Measurements from ENCODE around the gene SPOCD1. TPM values are rescaled to one million over a fixed set of nuclear protein-coding genes. Genes with fewer than 3 reads are reported as not detected.

Gene SPOCD1
- polyA plus RNA-seq (2012; rRNA removed) = 10.7 and 12.5 TPM in 2 replicates
- 3.8 and 5.7 TPM in 2 replicates for polyA plus RNA-seq (2012; cell fraction: cytosol; rRNA removed)
- polyA plus RNA-seq (2012; cell fraction: nucleus; rRNA removed) = 42.6 and 46.9 TPM in 2 replicates

GRCh38 chr1:31815752-31816500 is at the start of gene SPOCD1:
TSS of gene SPOCD1 (minus strand) at chr1:31816022. CDS start at chr1:31815333, 689 bp downstream.
- Histone ChIP-seq H3F3A (replicated peaks; ENCODE audit: insufficient read depth) (no peaks in the 10 kb centered on the region), H3K79me2 (ENCODE audit: insufficient read depth) (no peaks in the 10 kb centered on the region), H3K4me1 (ENCODE audit: control insufficient read depth in 1 of 2, insufficient read depth in 2 of 2, low read depth in 1 of 2, low read length in 1 of 2) (peaks cover 0 to 32% of the 10 kb centered on the region in 2 experiments; a peak in 1 of 4 replicates), H3K27me3 (ENCODE audit: insufficient read depth) (no peaks in the 10 kb centered on the region), H4K20me1 (ENCODE audit: insufficient read depth) (no peaks in the 10 kb centered on the region), H3K9ac (no peak within 1 kb of the TSS), H3K9me2 (no peaks in the 10 kb centered on the region), H3K36me3 (replicated peaks in 1 of 2; ENCODE audit: control insufficient read depth in 1 of 2, insufficient read depth in 2 of 2, low read length in 1 of 2) (no peaks in the 10 kb centered on the region), H2AFZ (ENCODE audit: low read depth) (no peak within 1 kb of the TSS), H3K27ac (ENCODE audit: low read depth in 2 of 2, low read length in 1 of 2) (peak within 1 kb of the TSS in 1 of 2 experiments; percentile 73; a peak in 1 of 4 replicates), H3K4me2 (no peak within 1 kb of the TSS), H3K4me3 (ENCODE audit: low read depth in 2 of 2, low read length in 1 of 2) (peak within 1 kb of the TSS in 1 of 2 experiments; percentile 47; a peak in 1 of 4 replicates), H3K9me3 (no peaks in the 10 kb centered on the region)
- TF ChIP-seq USF1 (IDR thresholded peaks at IDR 0.05; ENCODE audit: borderline replicate concordance, low read depth) (peak; percentile 82), MAX (IDR thresholded peaks at IDR 0.05; ENCODE audit: low read depth) (no peak), SMC3 (IDR thresholded peaks at IDR 0.05; ENCODE audit: low read depth, low read length) (0 out of 2 replicates have a peak, but pooled peaks have one; percentile 22), REST (IDR thresholded peaks at IDR 0.05; ENCODE audit: low read depth, low read length) (0 out of 2 replicates have a peak, but pooled peaks have one; percentile 15), CHD2 (IDR thresholded peaks at IDR 0.05; ENCODE audit: low read length, partially characterized antibody) (no peak), EP300 (IDR thresholded peaks at IDR 0.05; ENCODE audit: borderline replicate concordance in 1 of 2, low read depth in 1 of 2, low read length in 1 of 2) (no peak), RAD21 (IDR thresholded peaks at IDR 0.05; ENCODE audit: low read length) (peak; percentile 46), POLR2AphosphoS5 (IDR thresholded peaks at IDR 0.05; ENCODE audit: low read depth, low read length) (no peak), SIN3A (IDR thresholded peaks at IDR 0.05; ENCODE audit: borderline replicate concordance, low read depth, low read length) (no peak), RCOR1 (IDR thresholded peaks at IDR 0.05; ENCODE audit: low read length) (no peak), MXI1 (IDR thresholded peaks at IDR 0.05; ENCODE audit: low read depth, low read length) (no peak), ELF1 (IDR thresholded peaks at IDR 0.05) (no peak), CTCF (IDR thresholded peaks at IDR 0.05) (peak; percentile 54)
- TF ChIP-seq, protein P1, sequence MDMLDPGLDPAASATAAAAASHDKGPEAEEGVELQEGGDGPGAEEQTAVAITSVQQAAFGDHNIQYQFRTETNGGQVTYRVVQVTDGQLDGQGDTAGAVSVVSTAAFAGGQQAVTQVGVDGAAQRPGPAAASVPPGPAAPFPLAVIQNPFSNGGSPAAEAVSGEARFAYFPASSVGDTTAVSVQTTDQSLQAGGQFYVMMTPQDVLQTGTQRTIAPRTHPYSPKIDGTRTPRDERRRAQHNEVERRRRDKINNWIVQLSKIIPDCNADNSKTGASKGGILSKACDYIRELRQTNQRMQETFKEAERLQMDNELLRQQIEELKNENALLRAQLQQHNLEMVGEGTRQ (IDR thresholded peaks at IDR 0.05; ENCODE audit: borderline replicate concordance, low read depth, low read length) = no peak
- TF ChIP-seq, protein P2, sequence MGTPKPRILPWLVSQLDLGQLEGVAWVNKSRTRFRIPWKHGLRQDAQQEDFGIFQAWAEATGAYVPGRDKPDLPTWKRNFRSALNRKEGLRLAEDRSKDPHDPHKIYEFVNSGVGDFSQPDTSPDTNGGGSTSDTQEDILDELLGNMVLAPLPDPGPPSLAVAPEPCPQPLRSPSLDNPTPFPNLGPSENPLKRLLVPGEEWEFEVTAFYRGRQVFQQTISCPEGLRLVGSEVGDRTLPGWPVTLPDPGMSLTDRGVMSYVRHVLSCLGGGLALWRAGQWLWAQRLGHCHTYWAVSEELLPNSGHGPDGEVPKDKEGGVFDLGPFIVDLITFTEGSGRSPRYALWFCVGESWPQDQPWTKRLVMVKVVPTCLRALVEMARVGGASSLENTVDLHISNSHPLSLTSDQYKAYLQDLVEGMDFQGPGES (IDR thresholded peaks at IDR 0.05; ENCODE audit: low read depth, low read length) = no peak
- TF ChIP-seq, protein P3, sequence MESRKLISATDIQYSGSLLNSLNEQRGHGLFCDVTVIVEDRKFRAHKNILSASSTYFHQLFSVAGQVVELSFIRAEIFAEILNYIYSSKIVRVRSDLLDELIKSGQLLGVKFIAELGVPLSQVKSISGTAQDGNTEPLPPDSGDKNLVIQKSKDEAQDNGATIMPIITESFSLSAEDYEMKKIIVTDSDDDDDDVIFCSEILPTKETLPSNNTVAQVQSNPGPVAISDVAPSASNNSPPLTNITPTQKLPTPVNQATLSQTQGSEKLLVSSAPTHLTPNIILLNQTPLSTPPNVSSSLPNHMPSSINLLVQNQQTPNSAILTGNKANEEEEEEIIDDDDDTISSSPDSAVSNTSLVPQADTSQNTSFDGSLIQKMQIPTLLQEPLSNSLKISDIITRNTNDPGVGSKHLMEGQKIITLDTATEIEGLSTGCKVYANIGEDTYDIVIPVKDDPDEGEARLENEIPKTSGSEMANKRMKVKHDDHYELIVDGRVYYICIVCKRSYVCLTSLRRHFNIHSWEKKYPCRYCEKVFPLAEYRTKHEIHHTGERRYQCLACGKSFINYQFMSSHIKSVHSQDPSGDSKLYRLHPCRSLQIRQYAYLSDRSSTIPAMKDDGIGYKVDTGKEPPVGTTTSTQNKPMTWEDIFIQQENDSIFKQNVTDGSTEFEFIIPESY (IDR thresholded peaks at IDR 0.05; ENCODE audit: borderline replicate concordance, low read depth) = no peak
- 83% methylated on average over 16 of the region's 23 CpGs for WGBS (ENCODE audit: low lambda C conversion rate)
- ChIA-PET CTCF (interaction anchor here (0.5 to 6.8 kb wide), 5 partner anchors 8 to 149 kb away, joined by 3 to 37 read pairs (median 3); no protein-coding TSS in a partner anchor), POLR2A (no interaction called here)
- peak; percentile 64 for DNase-seq

All from SK-N-SH (cell line).